Measurements from ENCODE around the gene UTP11.

GRCh38 chr1:38055965-38056364, 43.4 kb downstream of the UTP11 start:
- TF ChIP-seq CTCF (IDR thresholded peaks at IDR 0.05; ENCODE audit: insufficient read depth, low read length) (no peak), POLR2AphosphoS5 (IDR thresholded peaks at IDR 0.05; ENCODE audit: low read depth) (no peak), GABPA (IDR thresholded peaks at IDR 0.05; ENCODE audit: low read depth) (no peak)
- TF ChIP-seq, protein P1, sequence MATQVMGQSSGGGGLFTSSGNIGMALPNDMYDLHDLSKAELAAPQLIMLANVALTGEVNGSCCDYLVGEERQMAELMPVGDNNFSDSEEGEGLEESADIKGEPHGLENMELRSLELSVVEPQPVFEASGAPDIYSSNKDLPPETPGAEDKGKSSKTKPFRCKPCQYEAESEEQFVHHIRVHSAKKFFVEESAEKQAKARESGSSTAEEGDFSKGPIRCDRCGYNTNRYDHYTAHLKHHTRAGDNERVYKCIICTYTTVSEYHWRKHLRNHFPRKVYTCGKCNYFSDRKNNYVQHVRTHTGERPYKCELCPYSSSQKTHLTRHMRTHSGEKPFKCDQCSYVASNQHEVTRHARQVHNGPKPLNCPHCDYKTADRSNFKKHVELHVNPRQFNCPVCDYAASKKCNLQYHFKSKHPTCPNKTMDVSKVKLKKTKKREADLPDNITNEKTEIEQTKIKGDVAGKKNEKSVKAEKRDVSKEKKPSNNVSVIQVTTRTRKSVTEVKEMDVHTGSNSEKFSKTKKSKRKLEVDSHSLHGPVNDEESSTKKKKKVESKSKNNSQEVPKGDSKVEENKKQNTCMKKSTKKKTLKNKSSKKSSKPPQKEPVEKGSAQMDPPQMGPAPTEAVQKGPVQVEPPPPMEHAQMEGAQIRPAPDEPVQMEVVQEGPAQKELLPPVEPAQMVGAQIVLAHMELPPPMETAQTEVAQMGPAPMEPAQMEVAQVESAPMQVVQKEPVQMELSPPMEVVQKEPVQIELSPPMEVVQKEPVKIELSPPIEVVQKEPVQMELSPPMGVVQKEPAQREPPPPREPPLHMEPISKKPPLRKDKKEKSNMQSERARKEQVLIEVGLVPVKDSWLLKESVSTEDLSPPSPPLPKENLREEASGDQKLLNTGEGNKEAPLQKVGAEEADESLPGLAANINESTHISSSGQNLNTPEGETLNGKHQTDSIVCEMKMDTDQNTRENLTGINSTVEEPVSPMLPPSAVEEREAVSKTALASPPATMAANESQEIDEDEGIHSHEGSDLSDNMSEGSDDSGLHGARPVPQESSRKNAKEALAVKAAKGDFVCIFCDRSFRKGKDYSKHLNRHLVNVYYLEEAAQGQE (IDR thresholded peaks at IDR 0.05; ENCODE audit: insufficient replicate concordance, low read depth): no peak

Measured in HL-60 (cell line).